Activated B cell treated with CpG ODN at 0.5 μM for 24 hours (primary cell): ENCODE data around the gene SLC29A3. TPM values are rescaled to one million over a fixed set of nuclear protein-coding genes. Genes with fewer than 3 reads are reported as not detected.

Source experiments
- ATAC-seq: fragments of 200-7000 bp; cut with Tn5 transposase; one replicate; pipeline ENCODE4 v1.10.0; 2021; ENCODE audit warnings: low read depth, mild to moderate bottlenecking, moderate library complexity
- CTCF ChIA-PET: fragments of 350-600 bp; sonication (Branson Sonifier 250); formaldehyde crosslinking; loops from one replicate; lab custom pipeline; 2021; ENCODE audit warnings: antibody characterized with exemption; lab: Charles Lee
- POLR2A ChIA-PET: fragments of 350-600 bp; sonication (Branson Sonifier 250); formaldehyde crosslinking; loops from one replicate; lab custom pipeline; 2021; ENCODE audit warnings: antibody characterized with exemption; lab: Charles Lee
- DNase-seq: peaks from one replicate; pipeline ENCODE4 v3.0.0; 2022
- H3K27ac Mint-ChIP-seq: one replicate; pipeline ENCODE4 v1.8.0; 2020; ENCODE audit warnings: mixed read lengths
- H3K27me3 Mint-ChIP-seq: one replicate; pipeline ENCODE4 v1.8.0; 2021; ENCODE audit warnings: mixed read lengths
- H3K36me3 Mint-ChIP-seq: one replicate; pipeline ENCODE4 v1.8.0; 2021; ENCODE audit warnings: low read depth, mixed read lengths
- H3K4me1 Mint-ChIP-seq: one replicate; pipeline ENCODE4 v1.8.0; 2021; ENCODE audit warnings: mixed read lengths
- H3K4me3 Mint-ChIP-seq: one replicate; pipeline ENCODE4 v1.8.0; 2020; ENCODE audit warnings: mild to moderate bottlenecking, mixed read lengths
- H3K9me3 Mint-ChIP-seq: one replicate; pipeline ENCODE4 v1.8.0; 2020; ENCODE audit warnings: mixed read lengths
- CTCF ChIP-seq: fragments of 200-600 bp; IDR thresholded peaks from one replicate; pipeline ENCODE4 v1.8.0; 2022; ENCODE audit warnings: antibody characterized with exemption, mild to moderate bottlenecking
- intact Hi-C: fragments of 100-400 bp; cut with micrococcal nuclease; formaldehyde crosslinking; loops from one replicate; pipeline ENCODE4 v1.15.1; 2024
- total RNA-seq: library from RNA; stranded (reverse); gene quantifications from 2 replicates; pipeline ENCODE4 v1.2.3, GENCODE V29; 2022

Gene SLC29A3
- total RNA-seq, 1 donor from 2014 or later: 4.3 TPM

GRCh38 chr10:71324743-71325142 is 5.7 kb downstream of the SLC29A3 start:
- DNase-seq (no peak), ATAC-seq (no peak)
- intact Hi-C loops: loop anchor here (5.0 kb wide), 1 partner anchor 33 kb away; no protein-coding TSS in a partner anchor
- Mint-ChIP-seq H3K9me3 (no peaks in the 10 kb centered on the region), H3K27ac (no peak overlapping the region), H3K27me3 (no peaks in the 10 kb centered on the region), H3K4me1 (peaks cover 3% of the 10 kb centered on the region), H3K4me3 (no peak overlapping the region), H3K36me3 (peaks cover 31% of the 10 kb centered on the region)
- POLR2A ChIA-PET: no interaction called here
- CTCF ChIA-PET: no interaction called here
- no peak for TF ChIP-seq CTCF

GRCh38 chr10:71325267-71325666 is 6.2 kb downstream of the SLC29A3 start:
- H3K27me3 Mint-ChIP-seq: no peaks in the 10 kb centered on the region
- H3K4me3 Mint-ChIP-seq: no peak overlapping the region
- H3K4me1 Mint-ChIP-seq: no peaks in the 10 kb centered on the region
- no peaks in the 10 kb centered on the region for H3K9me3 Mint-ChIP-seq
- DNase-seq: no peak
- POLR2A ChIA-PET: no interaction called here
- CTCF ChIA-PET: interaction anchor here (1.3 kb wide), 1 partner anchor 284 kb away, joined by 3 read pairs; no protein-coding TSS in a partner anchor
- no peak for ATAC-seq
- H3K36me3 Mint-ChIP-seq: peaks cover 31% of the 10 kb centered on the region
- intact Hi-C loops: no loop called here
- TF ChIP-seq CTCF: no peak
- no peak overlapping the region for H3K27ac Mint-ChIP-seq

GRCh38 chr10:71326464-71326881 is 7.4 kb downstream of the SLC29A3 start:
- no peak for TF ChIP-seq CTCF
- ChIA-PET POLR2A (no interaction called here), CTCF (interaction anchor here (1.3 kb wide), 1 partner anchor 282 kb away, joined by 3 read pairs; no protein-coding TSS in a partner anchor)
- no peak for DNase-seq
- no peak overlapping the region for H3K27ac Mint-ChIP-seq
- H3K4me3 Mint-ChIP-seq: no peak overlapping the region
- H3K4me1 Mint-ChIP-seq: no peaks in the 10 kb centered on the region
- peaks cover 31% of the 10 kb centered on the region for H3K36me3 Mint-ChIP-seq
- intact Hi-C loops: no loop called here
- no peaks in the 10 kb centered on the region for H3K9me3 Mint-ChIP-seq
- no peak for ATAC-seq
- no peaks in the 10 kb centered on the region for H3K27me3 Mint-ChIP-seq

GRCh38 chr10:71330789-71331404 is 11.8 kb downstream of the SLC29A3 start:
- Mint-ChIP-seq H3K36me3 (peaks cover 9% of the 10 kb centered on the region), H3K27ac (no peak overlapping the region), H3K9me3 (no peaks in the 10 kb centered on the region), H3K4me3 (no peak overlapping the region), H3K4me1 (peaks cover 19% of the 10 kb centered on the region), H3K27me3 (no peaks in the 10 kb centered on the region)
- DNase-seq: no peak
- intact Hi-C loops: no loop called here
- POLR2A ChIA-PET: no interaction called here
- no peak for ATAC-seq
- no peak for TF ChIP-seq CTCF
- CTCF ChIA-PET: interaction anchor here (3.0 kb wide), 1 partner anchor 12 kb away, joined by 7 read pairs; the partner anchor contains the start of gene SLC29A3

- no peak for TF ChIP-seq CTCF
- Mint-ChIP-seq H3K4me3 (no peak overlapping the region), H3K9me3 (no peaks in the 10 kb centered on the region), H3K27ac (no peak overlapping the region), H3K27me3 (no peaks in the 10 kb centered on the region), H3K36me3 (peaks cover 11% of the 10 kb centered on the region), H3K4me1 (peaks cover 19% of the 10 kb centered on the region)
- intact Hi-C loops: no loop called here
- ATAC-seq: no peak
- CTCF ChIA-PET: interaction anchor here (3.0 kb wide), 1 partner anchor 13 kb away, joined by 7 read pairs; the partner anchor contains the start of gene SLC29A3
- POLR2A ChIA-PET: no interaction called here
- DNase-seq: no peak
Observed at GRCh38 chr10:71331736-71332135, 12.7 kb downstream of the SLC29A3 start.
